Stomach (tissue), 9 donors: ENCODE results near the gene RNLS. TPM values are rescaled to one million over a fixed set of nuclear protein-coding genes. Genes with fewer than 3 reads are reported as not detected.

Source experiments
- DNase-seq, 2 donors: peaks; one replicate each; pipeline versions ENCODE4 v3.0.0 to v3.0.0-alpha.2; 2013 to 2019
- H3K27ac ChIP-seq, 5 donors: fragments of 200-600 bp in 4 of 5; sonication (generic) in 4 of 5; one replicate each; pipeline ENCODE4 v1.5.1; 2013 to 2019; ENCODE audit warnings: mild to moderate bottlenecking in 1 of 5, moderate library complexity in 1 of 5
- H3K27me3 ChIP-seq, 3 donors: fragments of 200-600 bp; sonication (generic); one replicate each; pipeline ENCODE4 v1.5.1; 2017 to 2019; ENCODE audit warnings: mixed run types in 1 of 3
- H3K36me3 ChIP-seq, 4 donors: fragments of 200-600 bp; sonication (generic); 1 replicate in 3 of 4; 2 replicates in 1 of 4; pipeline ENCODE4 v1.5.1; 2016 to 2019
- H3K4me1 ChIP-seq, 4 donors: fragments of 200-600 bp; sonication (generic); one replicate each; pipeline ENCODE4 v1.5.1; 2016 to 2019
- H3K4me3 ChIP-seq, 4 donors: fragments of 200-600 bp; sonication (generic) in 3 of 4; one replicate each; pipeline ENCODE4 v1.5.1; 2016 to 2019; ENCODE audit warnings: mild to moderate bottlenecking in 1 of 4
- H3K9me3 ChIP-seq, 4 donors: fragments of 200-600 bp; sonication (generic); one replicate each; pipeline ENCODE4 v1.5.1; 2016 to 2019
- CTCF ChIP-seq, 7 experiments: fragments of 450-650 bp in 4 of 7; fragments of 200-600 bp in 3 of 7; sonication (generic) in 3 of 7; IDR thresholded peaks; one replicate each; pipeline ENCODE4 v1.5.1; 2016 to 2019; ENCODE audit warnings: antibody characterized with exemption in 7 of 7, control low read depth in 2 of 7, mild to moderate bottlenecking in 1 of 7
- EP300 ChIP-seq: sonication (generic); formaldehyde crosslinking; IDR thresholded peaks from one replicate; pipeline ENCODE4 v1.6.1; 2017; ENCODE audit warnings: antibody characterized with exemption
- POLR2A ChIP-seq, 4 donors: fragments of 450-650 bp; IDR thresholded peaks; one replicate each; pipeline ENCODE4 v1.6.1; 2016; ENCODE audit warnings: antibody characterized with exemption in 4 of 4, control low read depth in 2 of 4, mild to moderate bottlenecking in 1 of 4, moderate library complexity in 1 of 4
- POLR2AphosphoS5 ChIP-seq, 3 donors: sonication (generic); formaldehyde crosslinking; IDR thresholded peaks; one replicate each; pipeline ENCODE4 v1.6.1; 2016; ENCODE audit warnings: antibody characterized with exemption in 3 of 3
- WGBS, 5 donors: extraction: QIAGEN DNeasy Blood & Tissue Kit in 3 of 5; methylation state at CpG; one replicate each; pipeline versions ENCODE4 v1.1.5 to v1.1.7; 2013 to 2018; 5-methylcytosine and 5-hydroxymethylcytosine counted together
- intact Hi-C: fragments of 100-400 bp; cut with DNase I; formaldehyde crosslinking; loops from one replicate; pipeline ENCODE4 v1.15.1; 2023; ENCODE audit warnings: low total_unique reads
- polyA plus RNA-seq, 3 donors: library from polyadenylated mRNA; stranded (reverse); fragments of 200-250 nt; gene quantifications; one replicate each; pipeline ENCODE4 v1.2.3, GENCODE V29; 2013
- small RNA-seq, 4 donors: library from RNA; depleted of rRNA; stranded (forward); fragments of <200 nt; gene quantifications; one replicate each; pipeline ENCODE3, GENCODE V24; 2016
- total RNA-seq, 5 donors: library from RNA; depleted of rRNA; stranded (reverse); fragments of >200 nt; gene quantifications; one replicate each; pipeline versions ENCODE4 v1.1.0 to v1.2.3, GENCODE V29; 2014 to 2016
- donor health status: healthy with polysubstance abuse.
- donor health status: Bipolar disorder and iron deficiency.
- donor health status: healthy.

RNLS gene
- total and polyA plus RNA-seq, 8 donors: 6.7 to 21.5 (median 11.6) TPM; not detected in 2

GRCh38 chr10:88226071-88226659 lies 357.0 kb downstream of the RNLS start:
- Histone ChIP-seq H3K4me3 (no peak overlapping the region), H3K27ac (no peak overlapping the region), H3K9me3 (no peaks in the 10 kb centered on the region), H3K4me1 (peaks cover 0 to 17% (median 0%) of the 10 kb centered on the region in 4 donors), H3K36me3 (no peaks in the 10 kb centered on the region), H3K27me3 (no peaks in the 10 kb centered on the region)
- peak in 1 of 2 donors; percentile 31 for DNase-seq
- WGBS, 5 donors: 26 to 48% (median 38%) methylated on average over 2 of the region's 2 CpGs
- intact Hi-C loops: no loop called here
- TF ChIP-seq POLR2AphosphoS5 (IDR thresholded peaks at IDR 0.05) (no peak), EP300 (no peak), CTCF (IDR thresholded peaks at IDR 0.05) (no peak), POLR2A (IDR thresholded peaks at IDR 0.05) (no peak)

Small RNA genes lying within 50 kb of the gene (small RNA-seq; reads per million reads assigned to genes)
- gene AL353149.1: 0 reads per million in 4 donors
- gene RF00019: 0 reads per million in 4 donors

Other genes starting within 250 kb of the RNLS start
- 1 to 10 TPM in 1 of 5 donors, under 1 TPM in 1, not detected in 3; 0.92 to 5.3 TPM for gene LIPJ, start 3.4 kb upstream of the RNLS start, total RNA-seq
- under 1 TPM in 1 of 3 donors, not detected in 2; 0.55 TPM for gene LIPJ, start 3.4 kb upstream of the RNLS start, polyA plus RNA-seq
- over 10,000 TPM in 2 of 5 donors, 1,000 to 10,000 TPM in 1, 100 to 1,000 TPM in 2; 201 to 18,610 (median 2,926) TPM for gene LIPF, start 81.1 kb upstream of the RNLS start, total RNA-seq
- over 10,000 TPM; 15,849 to 36,465 (median 28,381) TPM for gene LIPF, start 81.1 kb upstream of the RNLS start, polyA plus RNA-seq
- gene LIPK, start 122.9 kb upstream of the RNLS start, total RNA-seq: not detected
- not detected for gene LIPK, start 122.9 kb upstream of the RNLS start, polyA plus RNA-seq
- gene LIPN, start 176.7 kb upstream of the RNLS start, total RNA-seq: 1 to 10 TPM in 1 of 5 donors, not detected in 4; 1.1 TPM
- gene LIPN, start 176.7 kb upstream of the RNLS start, polyA plus RNA-seq: not detected
- not detected for gene LIPM, start 219.4 kb upstream of the RNLS start, total RNA-seq
- not detected for gene LIPM, start 219.4 kb upstream of the RNLS start, polyA plus RNA-seq